Fibroblast of lung (primary cell): ENCODE measurements around the gene ELAVL2.

Experiments used
- CTCF ChIP-seq, 2 donors: IDR thresholded peaks in 1 of 2; conservative IDR thresholded peaks in 1 of 2; 1 replicate in 1 of 2; 2 replicates in 1 of 2; pipeline ENCODE4 v1.5.1; 2011 to 2012; ENCODE audit warnings: low read length in 2 of 2, control low read depth in 1 of 2, inconsistent platforms in 1 of 2, low read depth in 1 of 2, mild to moderate bottlenecking in 1 of 2
- EZH2 ChIP-seq: IDR thresholded peaks from 2 replicates; pipeline ENCODE4 v1.5.1; 2012; ENCODE audit warnings: low read length, control low read depth, mild to moderate bottlenecking; ENCODE audit errors: missing control alignments

DNA sequence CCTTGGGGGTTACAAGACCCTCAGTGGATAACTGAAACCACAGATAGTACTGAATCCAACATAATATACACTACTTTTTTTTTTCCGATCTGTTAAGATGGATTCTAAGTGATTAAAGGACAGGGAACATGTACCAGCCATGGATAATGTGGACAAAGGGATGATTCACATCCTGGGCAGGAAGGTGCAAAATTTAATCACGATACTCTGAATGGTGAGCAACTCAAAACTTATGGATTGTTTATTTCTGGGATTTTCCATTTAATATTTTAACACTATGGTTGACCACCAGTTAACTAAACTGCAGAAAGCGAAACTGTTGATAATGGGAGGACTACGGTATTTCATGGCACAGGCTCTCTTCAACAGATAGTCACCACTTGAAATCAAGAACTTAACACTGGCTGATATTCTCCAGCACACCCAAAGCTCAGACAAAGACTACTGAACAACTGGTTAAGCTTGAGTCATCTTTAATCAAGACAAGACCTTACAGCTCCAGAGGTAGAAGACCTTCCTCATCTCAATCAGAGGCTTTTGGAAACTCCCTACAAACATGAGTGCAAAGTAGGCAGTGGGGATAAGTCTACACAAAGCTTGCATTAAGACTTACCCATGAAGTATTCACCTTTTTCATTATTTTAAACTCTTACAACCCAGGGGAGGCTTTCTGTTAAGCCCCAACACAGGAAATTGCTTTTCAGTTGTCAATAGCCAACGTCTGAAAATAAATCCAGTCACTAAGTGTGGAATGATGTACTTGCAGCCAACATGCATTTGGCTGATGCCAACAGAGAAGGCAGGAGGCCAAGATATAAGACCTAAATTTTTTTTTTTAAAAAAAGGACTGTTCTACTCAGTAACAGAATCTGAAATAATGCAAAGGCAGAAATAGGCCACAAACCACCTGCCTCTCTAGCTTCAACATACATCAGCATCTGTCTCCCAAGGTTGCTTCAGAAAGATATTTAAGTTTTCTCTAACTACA lies 78.7 kb downstream of the ELAVL2 start:
- TF ChIP-seq CTCF (conservative IDR thresholded peaks at IDR 0.05 in 1 of 2, IDR thresholded peaks at IDR 0.05 in 1 of 2; ENCODE audit: low read depth in 1 of 2, low read length in 2 of 2) (no peak), EZH2 (no peak)
